Measurements from ENCODE around the gene THBD.

Gene THBD

DNA sequence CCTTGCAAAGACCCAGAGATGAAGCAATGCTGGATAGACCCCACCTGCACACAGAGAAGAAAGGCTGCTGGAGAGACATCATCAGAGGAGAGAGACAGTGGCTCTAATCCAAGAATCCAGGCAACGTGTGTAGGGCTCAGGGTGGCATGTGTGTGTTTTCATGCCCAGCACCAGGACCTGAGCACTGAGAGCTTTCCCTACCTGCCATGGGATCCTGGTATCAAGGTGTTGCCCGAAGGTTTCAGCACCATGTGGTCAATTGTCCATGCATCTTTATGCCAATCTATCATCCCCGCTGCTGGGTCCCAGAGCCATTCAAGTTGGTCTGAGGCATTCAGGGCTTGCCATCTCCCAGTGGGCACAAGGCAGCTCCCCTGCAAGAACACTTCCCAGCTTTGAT lies 44.1 kb upstream of the THBD start:
- Histone ChIP-seq H3K9me3 (ENCODE audit: low read depth, low read length) (no peaks in the 10 kb centered on the region), H3K36me3 (ENCODE audit: insufficient read depth, low read length) (no peaks in the 10 kb centered on the region), H3K27ac (no peak overlapping the region), H3K9ac (ENCODE audit: insufficient read length) (no peak overlapping the region), H3K4me3 (no peak overlapping the region)
- no peak for DNase-seq (ENCODE audit: low read depth, low spot score)
- no peak for TF ChIP-seq FOXP2 (optimal IDR thresholded peaks at IDR 0.05; ENCODE audit: control extremely low read depth, extremely low read length, insufficient read depth)
- TF ChIP-seq EZH2 (IDR thresholded peaks at IDR 0.05) = no peak
- no peak for TF ChIP-seq POLR2AphosphoS5 (IDR thresholded peaks at IDR 0.05; ENCODE audit: borderline replicate concordance, low read depth, low read length)

GRCh38 chr20:23092861-23093495 lies 43.5 kb upstream of the THBD start:
- Histone ChIP-seq H3K27ac (no peak overlapping the region), H3K9me3 (ENCODE audit: low read depth, low read length) (no peaks in the 10 kb centered on the region), H3K9ac (ENCODE audit: insufficient read length) (no peak overlapping the region)

DNA sequence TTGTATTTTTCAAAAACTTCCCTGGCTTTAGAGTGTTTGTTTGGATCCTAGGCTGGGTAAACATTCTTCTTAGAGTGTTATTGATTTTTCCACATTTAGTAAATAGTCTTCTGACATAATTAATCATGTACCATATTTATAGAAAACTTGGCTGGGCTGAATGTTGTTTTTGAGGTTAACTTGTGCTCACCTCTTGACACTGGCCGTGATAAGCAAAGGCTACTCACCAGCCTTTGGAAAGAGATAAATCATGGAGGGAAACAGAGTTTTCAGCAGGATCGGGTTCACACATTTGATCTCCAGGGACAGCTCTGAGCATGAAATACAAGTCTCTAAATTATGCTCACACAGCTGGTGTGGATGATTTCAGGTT lies 42.9 kb upstream of the THBD start:
- Histone ChIP-seq H3K9me3 (ENCODE audit: low read depth, low read length) (no peaks in the 10 kb centered on the region), H3K9ac (ENCODE audit: insufficient read length) (no peak overlapping the region), H3K4me3 (no peak overlapping the region), H3K36me3 (ENCODE audit: insufficient read depth, low read length) (no peaks in the 10 kb centered on the region), H3K27ac (no peak overlapping the region)
- DNase-seq (ENCODE audit: low read depth, low spot score) = no peak
- no peak for TF ChIP-seq FOXP2 (optimal IDR thresholded peaks at IDR 0.05; ENCODE audit: control extremely low read depth, extremely low read length, insufficient read depth)
- no peak for TF ChIP-seq EZH2 (IDR thresholded peaks at IDR 0.05)
- TF ChIP-seq POLR2AphosphoS5 (IDR thresholded peaks at IDR 0.05; ENCODE audit: borderline replicate concordance, low read depth, low read length) = no peak

More at GRCh38 chr20:23092861-23093495, 43.5 kb upstream of the THBD start:
- DNase-seq (ENCODE audit: low read depth, low spot score) = no peak
- Histone ChIP-seq H3K4me3 (no peak overlapping the region), H3K36me3 (ENCODE audit: insufficient read depth, low read length) (no peaks in the 10 kb centered on the region)
- no peak for TF ChIP-seq EZH2 (IDR thresholded peaks at IDR 0.05)
- TF ChIP-seq FOXP2 (optimal IDR thresholded peaks at IDR 0.05; ENCODE audit: control extremely low read depth, extremely low read length, insufficient read depth) = no peak
- no peak for TF ChIP-seq POLR2AphosphoS5 (IDR thresholded peaks at IDR 0.05; ENCODE audit: borderline replicate concordance, low read depth, low read length)

DNA sequence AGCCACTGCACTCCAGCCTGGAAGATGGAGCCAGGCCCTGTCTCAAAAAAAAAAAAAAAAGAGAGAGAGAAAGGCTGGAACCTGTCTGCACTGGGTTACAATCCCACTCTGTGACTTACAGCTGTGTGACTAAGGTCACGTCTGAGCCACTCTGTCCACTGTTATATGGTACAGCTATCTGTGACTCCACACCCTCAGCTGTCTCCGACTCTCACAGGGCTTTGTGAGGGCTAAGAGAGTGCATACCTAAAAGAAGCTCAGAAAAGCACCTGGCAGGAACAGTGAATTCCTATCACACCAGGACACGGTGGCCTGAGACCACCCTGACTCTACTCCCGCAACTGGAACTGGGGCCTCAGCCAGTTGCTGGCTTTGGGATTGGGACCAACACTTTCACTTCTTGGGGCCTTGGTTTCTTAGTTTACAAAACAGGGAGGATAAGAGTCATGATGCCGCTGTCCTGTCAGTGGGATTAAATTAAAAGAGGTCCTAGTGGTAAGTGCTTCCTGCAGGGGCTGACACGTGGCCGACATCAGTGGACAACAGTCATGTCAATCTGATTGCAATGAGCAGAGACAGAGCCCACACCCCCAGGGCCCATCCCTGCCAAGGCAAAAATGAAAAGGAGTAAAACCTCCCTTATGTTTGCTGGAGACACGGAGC lies 42.4 kb upstream of the THBD start:
- TF ChIP-seq FOXP2 (optimal IDR thresholded peaks at IDR 0.05; ENCODE audit: control extremely low read depth, extremely low read length, insufficient read depth) (no peak), POLR2AphosphoS5 (IDR thresholded peaks at IDR 0.05; ENCODE audit: borderline replicate concordance, low read depth, low read length) (no peak), EZH2 (IDR thresholded peaks at IDR 0.05) (no peak)
- Histone ChIP-seq H3K27ac (no peak overlapping the region), H3K4me3 (no peak overlapping the region), H3K9me3 (ENCODE audit: low read depth, low read length) (no peaks in the 10 kb centered on the region), H3K9ac (ENCODE audit: insufficient read length) (no peak overlapping the region), H3K36me3 (ENCODE audit: insufficient read depth, low read length) (no peaks in the 10 kb centered on the region)
- DNase-seq (ENCODE audit: low read depth, low spot score) = no peak

- Histone ChIP-seq H3K36me3 (ENCODE audit: insufficient read depth, low read length) (no peaks in the 10 kb centered on the region), H3K9ac (ENCODE audit: insufficient read length) (no peak overlapping the region), H3K9me3 (ENCODE audit: low read depth, low read length) (no peaks in the 10 kb centered on the region), H3K27ac (no peak overlapping the region), H3K4me3 (no peak overlapping the region)
- TF ChIP-seq POLR2AphosphoS5 (IDR thresholded peaks at IDR 0.05; ENCODE audit: borderline replicate concordance, low read depth, low read length) (no peak), FOXP2 (optimal IDR thresholded peaks at IDR 0.05; ENCODE audit: control extremely low read depth, extremely low read length, insufficient read depth) (no peak), EZH2 (IDR thresholded peaks at IDR 0.05) (no peak)
- DNase-seq (ENCODE audit: low read depth, low spot score) = no peak
Measured at GRCh38 chr20:23090878-23091277, 41.4 kb upstream of the THBD start.

DNA sequence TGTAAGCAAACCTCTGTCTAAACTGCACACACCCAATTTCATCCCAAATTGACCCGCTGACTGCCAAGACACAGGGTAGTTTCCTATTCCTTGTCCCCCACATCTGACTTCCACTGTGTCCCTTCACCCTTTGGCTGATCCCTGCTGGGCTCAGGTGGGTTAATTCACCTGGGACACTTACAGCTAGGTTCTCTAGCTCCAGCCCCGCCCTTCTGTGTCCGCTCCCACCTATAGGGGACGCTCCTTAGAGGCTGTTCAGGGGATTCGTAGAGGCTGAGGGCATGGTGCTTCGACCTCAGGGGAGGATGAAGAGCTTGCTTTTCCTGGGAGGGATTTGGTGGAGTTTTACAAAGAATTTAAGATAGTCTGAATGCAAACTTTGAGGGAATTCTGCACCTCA lies 40.7 kb upstream of the THBD start:
- Histone ChIP-seq H3K27ac (no peak overlapping the region), H3K36me3 (ENCODE audit: insufficient read depth, low read length) (no peaks in the 10 kb centered on the region), H3K4me3 (no peak overlapping the region), H3K9ac (ENCODE audit: insufficient read length) (no peak overlapping the region), H3K9me3 (ENCODE audit: low read depth, low read length) (no peaks in the 10 kb centered on the region)
- TF ChIP-seq POLR2AphosphoS5 (IDR thresholded peaks at IDR 0.05; ENCODE audit: borderline replicate concordance, low read depth, low read length) = no peak
- TF ChIP-seq EZH2 (IDR thresholded peaks at IDR 0.05) = no peak
- TF ChIP-seq FOXP2 (optimal IDR thresholded peaks at IDR 0.05; ENCODE audit: control extremely low read depth, extremely low read length, insufficient read depth) = no peak
- DNase-seq (ENCODE audit: low read depth, low spot score) = no peak

DNA sequence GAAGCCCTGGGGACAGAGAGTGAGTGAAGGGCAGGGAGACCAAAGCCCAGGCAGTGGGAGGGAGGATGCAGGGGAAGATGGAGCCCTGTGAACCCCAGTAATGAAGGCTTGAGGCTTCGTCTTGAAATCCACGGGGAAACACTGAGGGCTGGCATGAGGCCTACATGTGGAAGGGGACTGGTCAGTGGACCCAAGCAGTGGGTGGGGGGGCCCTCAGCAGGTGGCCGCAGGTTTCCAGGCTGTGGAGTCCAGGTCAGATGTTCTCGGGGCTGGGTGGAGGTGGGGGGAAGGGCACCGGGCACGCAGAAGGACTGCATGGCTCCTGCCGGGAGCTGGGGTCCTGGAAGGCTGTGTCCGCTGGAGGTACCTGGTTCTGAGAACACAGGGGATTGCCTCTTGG lies 39.4 kb upstream of the THBD start:
- no peaks in the 10 kb centered on the region for H3K9me3 ChIP-seq (ENCODE audit: low read depth, low read length)
- TF ChIP-seq FOXP2 (optimal IDR thresholded peaks at IDR 0.05; ENCODE audit: control extremely low read depth, extremely low read length, insufficient read depth) (no peak), EZH2 (IDR thresholded peaks at IDR 0.05) (no peak), POLR2AphosphoS5 (IDR thresholded peaks at IDR 0.05; ENCODE audit: borderline replicate concordance, low read depth, low read length) (no peak)
- no peaks in the 10 kb centered on the region for H3K36me3 ChIP-seq (ENCODE audit: insufficient read depth, low read length)
- no peak overlapping the region for H3K27ac ChIP-seq
- no peak for DNase-seq (ENCODE audit: low read depth, low spot score)
- no peak overlapping the region for H3K9ac ChIP-seq (ENCODE audit: insufficient read length)
- H3K4me3 ChIP-seq = no peak overlapping the region

DNA sequence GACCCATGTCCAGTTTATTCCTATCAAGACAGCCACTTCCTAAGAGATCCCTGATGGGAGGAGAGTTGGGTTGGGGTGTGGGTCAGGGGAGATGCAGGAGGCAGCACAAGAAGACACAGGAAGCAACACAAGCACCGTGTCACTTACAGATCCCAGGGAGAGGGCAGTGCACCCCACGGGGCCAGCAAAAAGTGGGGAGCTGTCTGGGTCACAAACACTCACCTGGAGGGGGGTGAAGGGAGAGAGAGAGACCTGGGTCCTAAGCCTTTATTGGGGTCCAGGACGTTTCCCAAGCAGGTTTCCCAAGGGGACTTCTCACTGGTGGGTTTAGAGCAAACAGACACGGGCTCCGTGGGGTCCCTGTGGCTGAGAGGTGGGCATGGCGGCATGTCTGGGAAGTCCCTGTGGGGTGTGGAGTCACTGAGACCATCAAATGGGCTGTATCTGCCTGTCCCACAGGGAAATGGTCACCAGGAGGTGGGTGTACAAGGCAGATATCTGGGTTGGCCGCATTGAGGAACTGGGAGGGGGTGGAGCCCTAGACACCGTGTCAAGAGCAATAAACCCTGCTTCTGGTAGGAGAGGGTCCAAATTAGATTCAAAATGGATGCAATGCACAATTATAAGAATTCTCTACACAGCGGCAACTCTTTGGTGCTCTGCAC lies 38.2 kb upstream of the THBD start:
- Histone ChIP-seq H3K4me3 (no peak overlapping the region), H3K9me3 (ENCODE audit: low read depth, low read length) (no peaks in the 10 kb centered on the region), H3K27ac (no peak overlapping the region), H3K9ac (ENCODE audit: insufficient read length) (no peak overlapping the region), H3K36me3 (ENCODE audit: insufficient read depth, low read length) (no peaks in the 10 kb centered on the region)
- no peak for DNase-seq (ENCODE audit: low read depth, low spot score)
- TF ChIP-seq POLR2AphosphoS5 (IDR thresholded peaks at IDR 0.05; ENCODE audit: borderline replicate concordance, low read depth, low read length) = no peak
- TF ChIP-seq FOXP2 (optimal IDR thresholded peaks at IDR 0.05; ENCODE audit: control extremely low read depth, extremely low read length, insufficient read depth) = no peak
- no peak for TF ChIP-seq EZH2 (IDR thresholded peaks at IDR 0.05)
